Measurements from ENCODE around the gene MAN1A1. TPM values are rescaled to one million over a fixed set of nuclear protein-coding genes. Genes with fewer than 3 reads are reported as not detected.

The MAN1A1 gene
- total and polyA plus RNA-seq, 2 experiments from 2014 or later: 117 to 245 TPM

- Histone ChIP-seq H3K27me3 (no peaks in the 10 kb centered on the region), H3K79me2 (peaks cover 19% of the 10 kb centered on the region), H3K36me3 (replicated peaks; ENCODE audit: insufficient read depth, low read depth) (no peaks in the 10 kb centered on the region), H3K27ac (peak overlapping the region; percentile 6), H4K20me1 (ENCODE audit: insufficient read depth, poor library complexity, severe bottlenecking) (no peaks in the 10 kb centered on the region), H3K4me2 (no peak overlapping the region), H3K4me1 (ENCODE audit: insufficient read depth) (peaks cover 5% of the 10 kb centered on the region), H2AFZ (no peak overlapping the region), H3K9me3 (ENCODE audit: low read depth) (no peaks in the 10 kb centered on the region), H3K9me2 (replicated peaks; ENCODE audit: insufficient read depth) (no peaks in the 10 kb centered on the region), H3K4me3 (no peak overlapping the region)
- WGBS (ENCODE audit: low lambda C conversion rate, missing lambda C conversion rate): 96% methylated on average over 2 of the region's 2 CpGs
- TF ChIP-seq, protein P1, sequence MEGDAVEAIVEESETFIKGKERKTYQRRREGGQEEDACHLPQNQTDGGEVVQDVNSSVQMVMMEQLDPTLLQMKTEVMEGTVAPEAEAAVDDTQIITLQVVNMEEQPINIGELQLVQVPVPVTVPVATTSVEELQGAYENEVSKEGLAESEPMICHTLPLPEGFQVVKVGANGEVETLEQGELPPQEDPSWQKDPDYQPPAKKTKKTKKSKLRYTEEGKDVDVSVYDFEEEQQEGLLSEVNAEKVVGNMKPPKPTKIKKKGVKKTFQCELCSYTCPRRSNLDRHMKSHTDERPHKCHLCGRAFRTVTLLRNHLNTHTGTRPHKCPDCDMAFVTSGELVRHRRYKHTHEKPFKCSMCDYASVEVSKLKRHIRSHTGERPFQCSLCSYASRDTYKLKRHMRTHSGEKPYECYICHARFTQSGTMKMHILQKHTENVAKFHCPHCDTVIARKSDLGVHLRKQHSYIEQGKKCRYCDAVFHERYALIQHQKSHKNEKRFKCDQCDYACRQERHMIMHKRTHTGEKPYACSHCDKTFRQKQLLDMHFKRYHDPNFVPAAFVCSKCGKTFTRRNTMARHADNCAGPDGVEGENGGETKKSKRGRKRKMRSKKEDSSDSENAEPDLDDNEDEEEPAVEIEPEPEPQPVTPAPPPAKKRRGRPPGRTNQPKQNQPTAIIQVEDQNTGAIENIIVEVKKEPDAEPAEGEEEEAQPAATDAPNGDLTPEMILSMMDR (IDR thresholded peaks at IDR 0.05; ENCODE audit: poor library complexity): no peak
- TF ChIP-seq EZH2phosphoT487 (IDR thresholded peaks at IDR 0.05; ENCODE audit: low read depth, severe bottlenecking, unreplicated experiment) (no peak), EZH2 (IDR thresholded peaks at IDR 0.05; ENCODE audit: borderline replicate concordance) (no peak)
- no peak for DNase-seq (ENCODE audit: low spot score)
Observed at GRCh38 chr6:119207327-119207726, 142.2 kb downstream of the MAN1A1 start.

DNA sequence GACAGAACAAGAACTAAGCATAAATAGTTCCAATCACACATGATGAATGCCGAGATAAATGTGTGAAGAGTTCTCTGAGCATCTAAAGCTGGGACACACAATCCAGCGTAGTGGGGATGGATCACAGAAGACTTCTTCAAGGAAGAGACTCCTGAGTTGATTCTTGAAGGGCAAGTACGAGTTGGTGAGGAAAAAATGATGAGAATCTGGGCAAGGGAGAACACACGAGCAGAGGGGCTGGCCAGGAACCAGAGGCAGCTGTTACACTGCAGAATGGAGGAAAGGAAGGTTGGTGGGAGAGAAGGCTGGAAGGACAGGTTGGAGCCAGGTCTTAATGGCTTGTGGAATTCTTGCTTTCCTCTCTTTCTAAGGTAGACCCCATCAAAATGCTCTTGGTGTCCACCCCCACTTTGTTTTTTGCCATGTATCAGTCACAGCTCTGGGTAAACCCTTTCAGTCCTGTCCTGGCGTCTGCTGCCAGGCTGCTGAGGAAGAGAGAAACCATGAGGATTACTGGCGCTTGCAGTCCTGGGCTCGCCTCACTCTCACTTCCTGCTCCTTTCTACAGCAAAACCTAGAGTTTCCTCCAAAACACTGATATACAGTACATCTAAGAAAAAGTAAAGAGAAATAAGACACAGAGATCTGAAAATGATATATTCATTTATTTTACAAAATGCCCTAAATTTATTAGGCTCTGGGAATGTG is 143.5 kb downstream of the MAN1A1 start:
- Histone ChIP-seq H3K4me3 (no peak overlapping the region), H3K9me2 (replicated peaks; ENCODE audit: insufficient read depth) (no peaks in the 10 kb centered on the region), H3K4me2 (no peak overlapping the region), H3K79me2 (peaks cover 15% of the 10 kb centered on the region), H3K36me3 (replicated peaks; ENCODE audit: insufficient read depth, low read depth) (no peaks in the 10 kb centered on the region), H3K27ac (no peak overlapping the region), H3K27me3 (no peaks in the 10 kb centered on the region), H4K20me1 (ENCODE audit: insufficient read depth, poor library complexity, severe bottlenecking) (no peaks in the 10 kb centered on the region), H2AFZ (no peak overlapping the region), H3K9me3 (ENCODE audit: low read depth) (no peaks in the 10 kb centered on the region), H3K4me1 (ENCODE audit: insufficient read depth) (peaks cover 10% of the 10 kb centered on the region)
- no peak for TF ChIP-seq EZH2phosphoT487 (IDR thresholded peaks at IDR 0.05; ENCODE audit: low read depth, severe bottlenecking, unreplicated experiment)
- TF ChIP-seq EZH2 (IDR thresholded peaks at IDR 0.05; ENCODE audit: borderline replicate concordance): no peak
- TF ChIP-seq, protein P1 (IDR thresholded peaks at IDR 0.05; ENCODE audit: poor library complexity): no peak
- WGBS (ENCODE audit: low lambda C conversion rate, missing lambda C conversion rate): 89% methylated on average over 7 of the region's 7 CpGs
- no peak for DNase-seq (ENCODE audit: low spot score)

- WGBS (ENCODE audit: low lambda C conversion rate, missing lambda C conversion rate): 88% methylated on average over 3 of the region's 3 CpGs
- Histone ChIP-seq H3K27me3 (no peaks in the 10 kb centered on the region), H3K9me3 (ENCODE audit: low read depth) (no peaks in the 10 kb centered on the region), H3K4me2 (no peak overlapping the region), H3K36me3 (replicated peaks; ENCODE audit: insufficient read depth, low read depth) (no peaks in the 10 kb centered on the region), H3K79me2 (peaks cover 11% of the 10 kb centered on the region), H4K20me1 (ENCODE audit: insufficient read depth, poor library complexity, severe bottlenecking) (no peaks in the 10 kb centered on the region), H2AFZ (no peak overlapping the region), H3K4me1 (ENCODE audit: insufficient read depth) (peaks cover 6% of the 10 kb centered on the region), H3K27ac (no peak overlapping the region), H3K9me2 (replicated peaks; ENCODE audit: insufficient read depth) (no peaks in the 10 kb centered on the region), H3K4me3 (no peak overlapping the region)
- TF ChIP-seq, protein P1 (IDR thresholded peaks at IDR 0.05; ENCODE audit: poor library complexity): no peak
- no peak for TF ChIP-seq EZH2 (IDR thresholded peaks at IDR 0.05; ENCODE audit: borderline replicate concordance)
- no peak for TF ChIP-seq EZH2phosphoT487 (IDR thresholded peaks at IDR 0.05; ENCODE audit: low read depth, severe bottlenecking, unreplicated experiment)
- no peak for DNase-seq (ENCODE audit: low spot score)
Observed at GRCh38 chr6:119204719-119205118, 144.8 kb downstream of the MAN1A1 start.

All from hepatocyte (in vitro differentiated cells).